C4-2B (cell line): ENCODE results near the gene DNAH1.

Experiments
- CTCF ChIP-seq: fragments of 450-650 bp; conservative IDR thresholded peaks from 2 replicates; pipeline ENCODE4 v1.5.1; 2017; ENCODE audit warnings: mild to moderate bottlenecking
- ZFX ChIP-seq: fragments of 450-650 bp; IDR thresholded peaks from 2 replicates; pipeline ENCODE4 v1.6.1; 2017

- TF ChIP-seq CTCF (no peak), ZFX (no peak)
Measured at GRCh38 chr3:52314489-52314888, 1.6 kb upstream of the DNAH1 start.
